Endothelial cell of umbilical vein (primary cell): ENCODE results near the gene KLHL30. TPM values are rescaled to one million over a fixed set of nuclear protein-coding genes. Genes with fewer than 3 reads are reported as not detected.
A peak's percentile ranks its signal among the peaks of the same experiment; 100 is the strongest.

Experiments
- BruUV-seq: library from RNA; stranded (reverse); fragments of 400-500 nt; replicated peaks from 2 replicates; lab custom pipeline; 2021; lab: Mats Ljungman, UMichigan
- CTCF ChIA-PET: fragments of 300-600, 350-600 bp; sonication (Branson Sonifier 250); formaldehyde crosslinking; loops from one replicate; lab custom pipeline; 2021; ENCODE audit warnings: antibody characterized with exemption, inconsistent platforms; lab: Charles Lee
- POLR2A ChIA-PET: fragments of 300-600, 350-600 bp; sonication (Branson Sonifier 250); formaldehyde crosslinking; loops from one replicate; lab custom pipeline; 2021; ENCODE audit warnings: antibody characterized with exemption, inconsistent platforms; lab: Charles Lee
- DNase-seq: peaks from one replicate; pipeline ENCODE4 v3.0.0-alpha.2; 2011; ENCODE audit warnings: low read depth, low spot score
- FAIRE-seq: peaks from 2 replicates; lab custom pipeline; 2011; peaks lifted over from hg19 to GRCh38; lab: Jason Lieb, UNC
- H2AFZ ChIP-seq: 2 replicates; pipeline ENCODE4 v1.6.0; 2012; ENCODE audit warnings: low read depth, low read length, control low read depth, inconsistent platforms
- H3K27ac ChIP-seq: 2 replicates; pipeline ENCODE4 v1.5.1; 2011; ENCODE audit warnings: low read depth, mild to moderate bottlenecking, control low read depth, low read length, moderate library complexity; ENCODE audit not compliant: insufficient read depth
- H3K27me3 ChIP-seq, 2 experiments: 2 replicates each; pipeline versions ENCODE4 v1.6.0 to v1.6.1; 2011; ENCODE audit warnings: low read length in 2 of 2, mixed read lengths in 1 of 2; ENCODE audit not compliant: control insufficient read depth in 2 of 2, insufficient read depth in 2 of 2
- H3K36me3 ChIP-seq, 2 experiments: 2 replicates in 1 of 2; 3 replicates in 1 of 2; pipeline ENCODE4 v1.5.1; 2011; ENCODE audit warnings: low read length in 2 of 2, mild to moderate bottlenecking in 1 of 2, moderate library complexity in 1 of 2; ENCODE audit not compliant: control insufficient read depth in 2 of 2, insufficient read depth in 2 of 2; ENCODE audit errors: extremely low read depth in 1 of 2
- H3K4me1 ChIP-seq: 3 replicates; pipeline ENCODE4 v1.5.1; 2011; ENCODE audit warnings: mild to moderate bottlenecking, low read length; ENCODE audit not compliant: control insufficient read depth, insufficient read depth; ENCODE audit errors: extremely low read depth
- H3K4me2 ChIP-seq: 2 replicates; pipeline ENCODE4 v1.6.1; 2011; ENCODE audit warnings: low read length, control low read depth, mixed read lengths; ENCODE audit not compliant: insufficient read depth
- H3K4me3 ChIP-seq, 3 experiments: fragments of 200-600 bp in 1 of 3; sonication (generic), shearing (Covaris generic) in 1 of 3; replicated peaks in 1 of 3; 2 replicates each; pipeline ENCODE4 v1.5.1; 2011 to 2016; ENCODE audit warnings: control low read depth in 3 of 3, low read length in 3 of 3, mild to moderate bottlenecking in 2 of 3, inconsistent platforms in 1 of 3, low read depth in 1 of 3, moderate library complexity in 1 of 3; ENCODE audit not compliant: insufficient read depth in 1 of 3
- H3K79me2 ChIP-seq: 2 replicates; pipeline ENCODE4 v1.6.0; 2012; ENCODE audit warnings: low read length, inconsistent platforms; ENCODE audit not compliant: control insufficient read depth, insufficient read depth
- H3K9ac ChIP-seq: replicated peaks from 2 replicates; pipeline ENCODE3; 2011; ENCODE audit warnings: low read length, control low read depth; ENCODE audit not compliant: insufficient read depth; ENCODE audit errors: extremely low read depth
- H3K9me1 ChIP-seq: replicated peaks from 3 replicates; pipeline ENCODE4 v1.6.0; 2011; ENCODE audit warnings: mild to moderate bottlenecking, low read length; ENCODE audit not compliant: control insufficient read depth, insufficient read depth; ENCODE audit errors: extremely low read depth
- H3K9me3 ChIP-seq: replicated peaks from 2 replicates; pipeline ENCODE4 v1.5.1; 2012; ENCODE audit warnings: low read length, inconsistent platforms; ENCODE audit not compliant: control insufficient read depth, insufficient read depth
- H4K20me1 ChIP-seq: replicated peaks from 2 replicates; pipeline ENCODE3; 2011; ENCODE audit warnings: mild to moderate bottlenecking, low read length; ENCODE audit not compliant: control insufficient read depth, insufficient read depth; ENCODE audit errors: extremely low read depth
- CTCF ChIP-seq, 2 donors: IDR thresholded peaks; 1 replicate in 1 of 2; 2 replicates in 1 of 2; pipeline ENCODE4 v1.5.1; 2011; ENCODE audit warnings: low read length in 2 of 2, mild to moderate bottlenecking in 2 of 2, moderate library complexity in 2 of 2, control low read depth in 1 of 2, inconsistent platforms in 1 of 2, low read depth in 1 of 2; ENCODE audit not compliant: insufficient read depth in 1 of 2; ENCODE audit errors: extremely low read depth in 1 of 2
- EZH2 ChIP-seq: IDR thresholded peaks from 2 replicates; pipeline ENCODE4 v1.6.1; 2012; ENCODE audit warnings: borderline replicate concordance, low read depth, mild to moderate bottlenecking, moderate library complexity, low read length, inconsistent platforms; ENCODE audit not compliant: severe bottlenecking
- FOS ChIP-seq: IDR thresholded peaks from 2 replicates; pipeline ENCODE4 v1.6.1; 2011; ENCODE audit warnings: mild to moderate bottlenecking, low read length, moderate library complexity, borderline replicate concordance; ENCODE audit not compliant: insufficient read depth
- GATA2 ChIP-seq: IDR thresholded peaks from 2 replicates; pipeline ENCODE4 v1.7.0; 2011; ENCODE audit warnings: low read depth, mild to moderate bottlenecking, moderate library complexity, mixed read lengths, low read length; ENCODE audit not compliant: insufficient read length, insufficient read depth
- JUN ChIP-seq: IDR thresholded peaks from 2 replicates; pipeline ENCODE4 v1.6.1; 2011; ENCODE audit warnings: borderline replicate concordance, low read depth; ENCODE audit not compliant: insufficient read length, insufficient read depth
- MAX ChIP-seq: IDR thresholded peaks from 2 replicates; pipeline ENCODE4 v1.6.1; 2011; ENCODE audit not compliant: insufficient read depth, insufficient read length
- MYC ChIP-seq: IDR thresholded peaks from one replicate; pipeline ENCODE4 v1.6.1; 2011; ENCODE audit warnings: mild to moderate bottlenecking, low read depth, low read length
- POLR2A ChIP-seq: IDR thresholded peaks from 2 replicates; pipeline ENCODE4 v1.6.1; 2012; ENCODE audit warnings: low read depth, mild to moderate bottlenecking, control low read depth, low read length
- POLR2AphosphoS5 ChIP-seq: IDR thresholded peaks from 2 replicates; pipeline ENCODE4 v1.6.1; 2012; ENCODE audit warnings: low read depth, mild to moderate bottlenecking, control low read depth, low read length, moderate library complexity; ENCODE audit not compliant: insufficient read depth
- dilution Hi-C: fragments of 300-500 bp; cut with MboI; formaldehyde crosslinking; loops from one replicate; pipeline ENCODE4 v1.15.0; 2019; ENCODE audit warnings: low sequenced_read_pairs; ENCODE audit not compliant: extremely low pct_ligation_motif_present
- intact Hi-C: fragments of 100-400 bp; cut with micrococcal nuclease; formaldehyde crosslinking; loops from one replicate; pipeline ENCODE4 v1.10.0; 2022
- polyA plus RNA-seq, 4 experiments: library from polyadenylated mRNA; depleted of rRNA in 3 of 4; stranded (reverse) in 3 of 4; unstranded in 1 of 4; fragments of >200 nt; gene quantifications; 2 replicates each; pipeline versions ENCODE4 v1.2.1 to v1.2.3, GENCODE V29; 2011 to 2012; ENCODE audit warnings: missing spikeins in 1 of 4
- total RNA-seq: library from RNA; stranded (reverse); gene quantifications from 2 replicates; pipeline ENCODE4 v1.2.3, GENCODE V29; 2021

KLHL30 gene
- total and polyA plus RNA-seq, 2 donors (not counting 3 experiments of a cell fraction or from before 2014, with no cell fraction given) = not detected

GRCh38 chr2:238169048-238169707 is 30.7 kb downstream of the KLHL30 start:
- Histone ChIP-seq H3K9ac (peak overlapping the region; percentile 33), H3K36me3 (peaks cover 10 to 17% of the 10 kb centered on the region in 2 experiments), H3K4me3 (no peak overlapping the region), H3K27me3 (peaks cover 1 to 2% of the 10 kb centered on the region in 2 experiments), H3K9me1 (no peaks in the 10 kb centered on the region), H3K27ac (peak overlapping the region; percentile 89), H3K4me1 (peaks cover 29% of the 10 kb centered on the region), H4K20me1 (no peaks in the 10 kb centered on the region), H3K9me3 (no peaks in the 10 kb centered on the region), H3K4me2 (peak overlapping the region; percentile 14), H3K79me2 (no peaks in the 10 kb centered on the region), H2AFZ (no peak overlapping the region)
- TSS peak; percentile 74 for BruUV-seq
- ChIA-PET CTCF (interaction anchor here (1.0 to 2.2 kb wide), 3 partner anchors 9 to 311 kb away, joined by 5 to 13 read pairs (median 8); partner anchors contain the start of gene ERFE), POLR2A (interaction anchor here (1.1 kb wide), 1 partner anchor 60 kb away, joined by 3 read pairs; no protein-coding TSS in a partner anchor)
- dilution Hi-C loops = no loop called here
- TF ChIP-seq JUN (peak; percentile 26), POLR2A (no peak), EZH2 (no peak), FOS (peak; percentile 13), MAX (no peak), MYC (no peak), GATA2 (no peak), CTCF (IDR thresholded peaks at IDR 0.05; ENCODE audit: extremely low read depth in 1 of 2, insufficient read depth in 1 of 2, low read depth in 1 of 2, low read length in 2 of 2) (no peak), POLR2AphosphoS5 (no peak)
- DNase-seq (peak; percentile 66), FAIRE-seq (no peak)
- intact Hi-C loops = loop anchor here (1.0 kb wide), 1 partner anchor 34 kb away; the partner anchor contains the start of gene ILKAP
